Bronchial epithelial cell (primary cell): Measurements from ENCODE around the gene ZKSCAN4. TPM values are rescaled to one million over a fixed set of nuclear protein-coding genes. Genes with fewer than 3 reads are reported as not detected.

Experiments used
- DNase-seq: peaks from one replicate; pipeline ENCODE4 v3.0.0-alpha.2; 2010; ENCODE audit warnings: low read depth
- FAIRE-seq: peaks from 2 replicates; lab custom pipeline; 2011; peaks lifted over from hg19 to GRCh38; lab: Jason Lieb, UNC
- H3K27me3 ChIP-seq: 2 replicates; pipeline ENCODE4 v1.5.1; 2011; ENCODE audit warnings: low read length; ENCODE audit not compliant: control insufficient read depth, insufficient read depth
- H3K36me3 ChIP-seq: 2 replicates; pipeline ENCODE4 v1.5.1; 2011; ENCODE audit warnings: low read length; ENCODE audit not compliant: control insufficient read depth, insufficient read depth
- H3K4me3 ChIP-seq: 2 replicates; pipeline ENCODE4 v1.5.1; 2011; ENCODE audit warnings: mild to moderate bottlenecking, low read depth, low read length, control low read depth
- total RNA-seq: library from RNA; depleted of rRNA; stranded (reverse); fragments of >200 nt; gene quantifications from 2 replicates; pipeline ENCODE4 v1.2.1, GENCODE V29; 2014
- TF ChIP-seq, protein P1 (sequence below): IDR thresholded peaks from 2 replicates; pipeline ENCODE4 v1.5.1; 2011; ENCODE audit warnings: mild to moderate bottlenecking, moderate library complexity, low read length, control low read depth, inconsistent platforms; ENCODE audit not compliant: insufficient read depth, severe bottlenecking

The ZKSCAN4 gene
- total RNA-seq, 1 donor from 2014 or later, result 5.5 TPM

- H3K27me3 ChIP-seq, result no peaks in the 10 kb centered on the region
- FAIRE-seq (no peak), DNase-seq (peak; percentile 29)
- H3K4me3 ChIP-seq, result peak within 1 kb of the TSS; percentile 38
- TF ChIP-seq, protein P1, sequence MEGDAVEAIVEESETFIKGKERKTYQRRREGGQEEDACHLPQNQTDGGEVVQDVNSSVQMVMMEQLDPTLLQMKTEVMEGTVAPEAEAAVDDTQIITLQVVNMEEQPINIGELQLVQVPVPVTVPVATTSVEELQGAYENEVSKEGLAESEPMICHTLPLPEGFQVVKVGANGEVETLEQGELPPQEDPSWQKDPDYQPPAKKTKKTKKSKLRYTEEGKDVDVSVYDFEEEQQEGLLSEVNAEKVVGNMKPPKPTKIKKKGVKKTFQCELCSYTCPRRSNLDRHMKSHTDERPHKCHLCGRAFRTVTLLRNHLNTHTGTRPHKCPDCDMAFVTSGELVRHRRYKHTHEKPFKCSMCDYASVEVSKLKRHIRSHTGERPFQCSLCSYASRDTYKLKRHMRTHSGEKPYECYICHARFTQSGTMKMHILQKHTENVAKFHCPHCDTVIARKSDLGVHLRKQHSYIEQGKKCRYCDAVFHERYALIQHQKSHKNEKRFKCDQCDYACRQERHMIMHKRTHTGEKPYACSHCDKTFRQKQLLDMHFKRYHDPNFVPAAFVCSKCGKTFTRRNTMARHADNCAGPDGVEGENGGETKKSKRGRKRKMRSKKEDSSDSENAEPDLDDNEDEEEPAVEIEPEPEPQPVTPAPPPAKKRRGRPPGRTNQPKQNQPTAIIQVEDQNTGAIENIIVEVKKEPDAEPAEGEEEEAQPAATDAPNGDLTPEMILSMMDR, result no peak
- no peaks in the 10 kb centered on the region for H3K36me3 ChIP-seq
Measured at GRCh38 chr6:28258877-28259777, 7.1 kb upstream of the ZKSCAN4 start, which contains the start of gene NKAPL. TSS of gene NKAPL (plus strand) at chr6:28259297. CDS start at chr6:28259372, 75 bp downstream.

- no peaks in the 10 kb centered on the region for H3K27me3 ChIP-seq
Measured at GRCh38 chr6:28257042-28257441, 5.0 kb upstream of the ZKSCAN4 start.

GRCh38 chr6:28254121-28254519 is 2.1 kb upstream of the ZKSCAN4 start:
- Histone ChIP-seq H3K27me3 (no peaks in the 10 kb centered on the region), H3K4me3 (no peak overlapping the region), H3K36me3 (no peaks in the 10 kb centered on the region)
- no peak for DNase-seq
- FAIRE-seq, result no peak
- TF ChIP-seq, protein P1, result no peak

More at GRCh38 chr6:28257042-28257441, 5.0 kb upstream of the ZKSCAN4 start:
- no peak for FAIRE-seq
- DNase-seq, result no peak
- Histone ChIP-seq H3K36me3 (no peaks in the 10 kb centered on the region), H3K4me3 (no peak overlapping the region)
- TF ChIP-seq, protein P1, result no peak

DNA sequence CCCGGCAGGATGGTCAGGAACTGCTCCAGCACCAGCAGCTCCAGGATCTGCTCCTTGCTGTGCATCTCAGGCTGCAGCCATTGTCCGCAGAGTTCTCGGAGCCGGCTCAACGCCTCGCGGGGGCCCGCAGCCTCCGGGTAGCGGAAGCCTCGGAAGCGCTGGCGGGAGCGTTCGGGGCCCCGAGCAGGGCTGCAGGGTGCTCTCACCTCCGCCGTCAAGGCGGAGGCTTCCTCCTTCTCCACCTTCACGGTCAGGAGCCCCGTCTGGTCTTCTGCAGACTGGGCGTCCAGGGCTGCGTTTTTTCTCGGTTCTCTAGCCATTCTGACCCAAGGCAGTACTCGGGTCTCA is 434 bp downstream of the ZKSCAN4 start:
- Histone ChIP-seq H3K4me3 (peak overlapping the region; percentile 90), H3K27me3 (no peaks in the 10 kb centered on the region), H3K36me3 (no peaks in the 10 kb centered on the region)
- TF ChIP-seq, protein P1, result no peak
- DNase-seq, result no peak
- FAIRE-seq, result no peak

DNA sequence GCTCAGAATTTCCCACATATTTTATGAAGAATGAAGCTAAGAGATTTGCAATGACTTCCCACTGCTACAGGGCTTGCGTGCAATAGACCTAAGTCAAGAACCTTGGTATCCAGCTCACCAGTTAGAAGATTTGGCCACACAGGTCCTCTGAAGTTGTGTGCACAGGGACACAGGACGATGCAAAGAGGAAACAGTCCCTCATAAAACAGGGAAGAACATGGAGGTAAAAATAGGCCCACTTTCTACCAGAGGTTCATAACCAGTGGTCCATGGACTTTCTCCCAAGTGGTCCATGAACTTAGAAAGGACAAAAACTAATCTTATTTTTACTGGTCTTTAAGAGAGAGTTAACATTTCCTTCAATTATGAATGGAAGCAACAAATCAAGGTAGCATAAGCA is 1.3 kb downstream of the ZKSCAN4 start:
- Histone ChIP-seq H3K27me3 (no peaks in the 10 kb centered on the region), H3K4me3 (no peak overlapping the region), H3K36me3 (peaks cover 7% of the 10 kb centered on the region)
- TF ChIP-seq, protein P1, result no peak
- DNase-seq, result no peak
- no peak for FAIRE-seq
